Measurements from ENCODE around the gene NEK6. TPM values are rescaled to one million over a fixed set of nuclear protein-coding genes. Genes with fewer than 3 reads are reported as not detected.
A peak's percentile ranks its signal among the peaks of the same experiment; 100 is the strongest.

NEK6 gene
- total RNA-seq, 1 experiment from 2014 or later, result 66.6 TPM

DNA sequence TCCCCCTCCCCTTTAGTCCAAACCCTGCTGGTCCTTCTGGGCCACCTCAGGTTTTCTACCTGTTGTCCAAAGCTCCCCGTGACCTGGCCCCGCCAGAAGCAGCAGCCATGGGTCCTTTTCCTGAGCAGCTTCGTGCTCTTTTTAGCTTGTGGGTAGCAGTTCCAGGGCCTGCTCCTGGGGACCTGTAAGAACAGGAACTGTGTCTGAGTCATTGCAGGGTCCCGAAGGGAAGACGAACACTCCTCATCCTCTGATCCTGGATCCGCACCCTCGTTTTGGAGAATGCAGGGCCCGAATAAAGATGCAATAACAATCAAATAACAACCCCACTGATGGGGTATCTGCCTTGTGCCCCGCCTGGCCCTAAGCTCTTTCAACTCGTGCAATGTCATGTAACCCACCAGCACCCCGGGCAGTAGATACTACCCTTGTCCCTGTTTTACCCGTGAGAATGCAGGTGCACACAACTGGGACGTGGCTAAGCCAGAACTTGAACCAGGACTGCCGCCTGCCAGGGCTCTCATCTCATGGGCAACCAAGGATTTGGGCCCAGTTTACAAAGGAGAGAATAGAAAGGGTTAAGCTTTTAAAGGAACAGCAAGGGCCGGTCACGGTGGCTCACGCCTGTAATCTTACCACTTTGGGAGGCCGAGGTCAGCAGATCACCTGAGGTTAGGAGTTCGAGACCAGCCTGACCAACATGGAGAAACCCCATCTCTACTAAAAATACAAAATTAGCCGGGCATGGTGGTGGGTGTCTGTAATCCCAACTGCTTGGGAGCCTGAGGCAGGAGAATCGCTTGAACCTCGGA is 33.2 kb downstream of the NEK6 start:
- intact Hi-C loops (cut with micrococcal nuclease; ENCODE audit: unreplicated experiment), result no loop called here
- no peaks in the 10 kb centered on the region for H3K4me1 ChIP-seq
- DNase-seq, result no peak
- CTCF ChIA-PET, result no interaction called here
- Mint-ChIP-seq H3K9me3 (ENCODE audit: unreplicated experiment) (no peaks in the 10 kb centered on the region), H3K4me3 (ENCODE audit: unreplicated experiment) (no peak overlapping the region), H3K27ac (ENCODE audit: unreplicated experiment) (no peak overlapping the region), H3K36me3 (ENCODE audit: insufficient read depth, unreplicated experiment) (peaks cover 32% of the 10 kb centered on the region), H3K27me3 (ENCODE audit: insufficient read depth, unreplicated experiment) (no peaks in the 10 kb centered on the region), H3K4me1 (ENCODE audit: low read depth, unreplicated experiment) (peaks cover 8% of the 10 kb centered on the region)
- no TSS peak for BruUV-seq (replicated peaks)
- H3K27me3 ChIP-seq (replicated peaks; ENCODE audit: control insufficient read depth, insufficient read depth, low read length), result no peaks in the 10 kb centered on the region
- H3K9me3 ChIP-seq, result no peaks in the 10 kb centered on the region
- POLR2A ChIA-PET, result no interaction called here
- H3K4me3 ChIP-seq (ENCODE audit: low read depth, low read length), result no peak overlapping the region
- H3K36me3 ChIP-seq (ENCODE audit: control insufficient read depth, insufficient read depth, low read length), result peaks cover 1% of the 10 kb centered on the region; the same call in 1 of the 2 replicates
- TF ChIP-seq, protein P1, sequence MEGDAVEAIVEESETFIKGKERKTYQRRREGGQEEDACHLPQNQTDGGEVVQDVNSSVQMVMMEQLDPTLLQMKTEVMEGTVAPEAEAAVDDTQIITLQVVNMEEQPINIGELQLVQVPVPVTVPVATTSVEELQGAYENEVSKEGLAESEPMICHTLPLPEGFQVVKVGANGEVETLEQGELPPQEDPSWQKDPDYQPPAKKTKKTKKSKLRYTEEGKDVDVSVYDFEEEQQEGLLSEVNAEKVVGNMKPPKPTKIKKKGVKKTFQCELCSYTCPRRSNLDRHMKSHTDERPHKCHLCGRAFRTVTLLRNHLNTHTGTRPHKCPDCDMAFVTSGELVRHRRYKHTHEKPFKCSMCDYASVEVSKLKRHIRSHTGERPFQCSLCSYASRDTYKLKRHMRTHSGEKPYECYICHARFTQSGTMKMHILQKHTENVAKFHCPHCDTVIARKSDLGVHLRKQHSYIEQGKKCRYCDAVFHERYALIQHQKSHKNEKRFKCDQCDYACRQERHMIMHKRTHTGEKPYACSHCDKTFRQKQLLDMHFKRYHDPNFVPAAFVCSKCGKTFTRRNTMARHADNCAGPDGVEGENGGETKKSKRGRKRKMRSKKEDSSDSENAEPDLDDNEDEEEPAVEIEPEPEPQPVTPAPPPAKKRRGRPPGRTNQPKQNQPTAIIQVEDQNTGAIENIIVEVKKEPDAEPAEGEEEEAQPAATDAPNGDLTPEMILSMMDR (IDR thresholded peaks at IDR 0.05; ENCODE audit: insufficient read depth in 1 of 2, low read depth in 1 of 2, low read length in 1 of 2, severe bottlenecking in 1 of 2, unreplicated experiment in 1 of 2), result no peak

DNA sequence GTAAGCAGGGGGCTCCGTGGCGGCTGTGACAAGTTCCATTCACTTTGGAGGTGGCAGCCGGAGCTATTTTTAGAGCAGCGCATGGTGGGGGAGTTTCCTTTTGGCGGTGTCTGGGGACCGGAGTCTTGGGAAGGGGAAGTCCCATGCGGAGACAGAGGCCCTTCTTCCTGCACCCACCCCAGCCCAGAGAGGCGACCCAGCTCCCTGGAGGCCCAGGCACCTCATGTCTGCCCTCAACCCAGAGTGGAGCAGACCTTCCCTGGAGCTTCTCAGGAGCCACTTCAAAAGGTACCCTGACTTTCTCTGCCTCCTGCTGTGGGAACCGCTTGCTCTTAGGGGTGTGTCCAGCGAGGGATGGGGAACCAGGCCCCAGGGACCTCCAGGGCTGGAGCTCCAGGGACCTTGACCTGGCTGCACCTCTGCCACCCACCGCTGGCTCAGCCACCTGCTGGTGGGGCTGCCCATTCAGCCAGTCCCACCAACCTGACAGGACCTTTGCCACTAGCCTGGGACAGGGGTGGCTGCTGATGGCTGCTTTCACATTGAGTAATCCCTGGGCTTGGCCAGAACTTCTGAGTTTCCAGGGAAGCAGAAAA is 34.1 kb downstream of the NEK6 start:
- H3K27me3 Mint-ChIP-seq (ENCODE audit: insufficient read depth, unreplicated experiment), result no peaks in the 10 kb centered on the region
- Histone ChIP-seq H3K36me3 (ENCODE audit: control insufficient read depth, insufficient read depth, low read length) (peaks cover 2% of the 10 kb centered on the region), H3K4me3 (ENCODE audit: low read depth, low read length) (no peak overlapping the region), H3K9me3 (no peaks in the 10 kb centered on the region), H3K4me1 (no peaks in the 10 kb centered on the region), H3K27me3 (replicated peaks; ENCODE audit: control insufficient read depth, insufficient read depth, low read length) (no peaks in the 10 kb centered on the region)
- intact Hi-C loops (cut with micrococcal nuclease; ENCODE audit: unreplicated experiment), result no loop called here
- no TSS peak for BruUV-seq (replicated peaks)
- peaks cover 32% of the 10 kb centered on the region for H3K36me3 Mint-ChIP-seq (ENCODE audit: insufficient read depth, unreplicated experiment)
- ChIA-PET POLR2A (no interaction called here), CTCF (interaction anchor here (1.3 kb wide), 1 partner anchor 166 kb away, joined by 4 read pairs; no protein-coding TSS in a partner anchor)
- no peak overlapping the region for H3K27ac Mint-ChIP-seq (ENCODE audit: unreplicated experiment)
- no peaks in the 10 kb centered on the region for H3K4me1 Mint-ChIP-seq (ENCODE audit: low read depth, unreplicated experiment)
- H3K4me3 Mint-ChIP-seq (ENCODE audit: unreplicated experiment), result no peak overlapping the region
- no peaks in the 10 kb centered on the region for H3K9me3 Mint-ChIP-seq (ENCODE audit: unreplicated experiment)
- TF ChIP-seq, protein P1 (IDR thresholded peaks at IDR 0.05; ENCODE audit: insufficient read depth in 1 of 2, low read depth in 1 of 2, low read length in 1 of 2, severe bottlenecking in 1 of 2, unreplicated experiment in 1 of 2), result peak in 1 of 2 experiments; percentile 7
- no peak for DNase-seq

DNA sequence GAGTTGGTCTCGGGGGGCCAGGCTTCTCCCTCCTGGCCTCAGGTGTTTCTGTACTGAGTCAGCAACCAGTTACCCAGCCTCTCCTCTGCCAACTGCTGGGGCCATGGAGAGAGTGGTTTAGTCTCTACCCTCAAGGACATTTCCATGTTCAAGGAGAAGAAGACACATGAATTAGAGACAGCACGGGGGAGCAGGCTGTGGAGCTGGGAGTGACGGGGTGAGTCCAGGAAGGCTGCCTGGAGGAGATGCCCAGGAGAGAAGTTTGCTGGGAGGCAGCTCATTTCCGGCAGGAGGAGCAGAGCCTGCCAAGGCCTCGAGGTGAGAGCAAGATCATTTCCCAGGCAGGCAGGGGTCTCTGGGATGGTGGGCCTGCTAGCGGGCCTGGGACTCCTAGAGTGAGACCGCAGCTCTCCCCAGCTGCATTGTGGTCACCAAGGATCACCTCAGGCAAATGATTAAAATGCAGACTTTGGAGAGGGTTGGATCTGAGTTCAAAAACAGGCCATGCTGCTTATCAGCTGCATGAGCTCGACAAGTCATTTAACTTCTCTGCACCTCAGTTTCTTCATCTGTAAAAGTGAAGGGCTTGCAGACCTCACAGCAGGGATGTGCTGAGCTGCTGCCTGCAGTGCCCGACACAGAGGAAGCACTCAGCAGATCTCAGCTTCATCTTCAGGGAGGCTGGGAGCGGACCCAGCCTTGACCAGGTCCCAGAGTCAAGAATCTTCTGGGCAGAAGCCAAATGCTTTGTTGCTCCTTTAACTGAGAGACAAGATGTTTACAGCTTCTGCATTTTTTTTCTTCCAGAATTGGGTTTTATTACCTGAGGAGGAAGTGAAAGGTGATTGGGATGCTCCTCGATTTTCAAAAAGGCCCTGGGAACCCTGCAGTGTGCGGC is 35.2 kb downstream of the NEK6 start:
- no peaks in the 10 kb centered on the region for H3K4me1 Mint-ChIP-seq (ENCODE audit: low read depth, unreplicated experiment)
- no peak overlapping the region for H3K4me3 Mint-ChIP-seq (ENCODE audit: unreplicated experiment)
- Histone ChIP-seq H3K4me1 (peaks cover 8% of the 10 kb centered on the region; the same call in 1 of the 2 replicates), H3K36me3 (ENCODE audit: control insufficient read depth, insufficient read depth, low read length) (peaks cover 2% of the 10 kb centered on the region), H3K27me3 (replicated peaks; ENCODE audit: control insufficient read depth, insufficient read depth, low read length) (no peaks in the 10 kb centered on the region), H3K9me3 (no peaks in the 10 kb centered on the region), H3K4me3 (ENCODE audit: low read depth, low read length) (no peak overlapping the region)
- ChIA-PET CTCF (interaction anchor here (1.3 kb wide), 1 partner anchor 167 kb away, joined by 4 read pairs; no protein-coding TSS in a partner anchor), POLR2A (no interaction called here)
- peaks cover 26% of the 10 kb centered on the region for H3K36me3 Mint-ChIP-seq (ENCODE audit: insufficient read depth, unreplicated experiment)
- intact Hi-C loops (cut with micrococcal nuclease; ENCODE audit: unreplicated experiment), result no loop called here
- no TSS peak for BruUV-seq (replicated peaks)
- no peaks in the 10 kb centered on the region for H3K9me3 Mint-ChIP-seq (ENCODE audit: unreplicated experiment)
- DNase-seq, result no peak
- TF ChIP-seq, protein P1 (IDR thresholded peaks at IDR 0.05; ENCODE audit: insufficient read depth in 1 of 2, low read depth in 1 of 2, low read length in 1 of 2, severe bottlenecking in 1 of 2, unreplicated experiment in 1 of 2), result no peak
- H3K27me3 Mint-ChIP-seq (ENCODE audit: insufficient read depth, unreplicated experiment), result no peaks in the 10 kb centered on the region
- H3K27ac Mint-ChIP-seq (ENCODE audit: unreplicated experiment), result no peak overlapping the region

Data from Caco-2 (cell line).